ENCODE measurements around the gene OLFM4. TPM values are rescaled to one million over a fixed set of nuclear protein-coding genes. Genes with fewer than 3 reads are reported as not detected.

OLFM4 gene
- total and polyA plus RNA-seq, 2 of the 8 experiments (the other 6 are each of a cell fraction or from before 2014, with no cell fraction given) = not detected

GRCh38 chr13:53054569-53054968, 26.0 kb downstream of the OLFM4 start:
- Histone ChIP-seq H3K79me1 (ENCODE audit: low read depth, low read length) (no peaks in the 10 kb centered on the region), H3K23me2 (ENCODE audit: low read depth, low read length) (no peaks in the 10 kb centered on the region), H3K56ac (replicated peaks; ENCODE audit: insufficient read length, low read depth, low read length) (no peak overlapping the region), H3K27me3 (replicated peaks in 1 of 4; ENCODE audit: control insufficient read depth in 3 of 4, extremely low read depth in 1 of 4, insufficient read depth in 3 of 4, low read length in 3 of 4) (no peaks in the 10 kb centered on the region), H3K4ac (replicated peaks; ENCODE audit: insufficient read length, low read depth, low read length) (no peak overlapping the region), H4K5ac (ENCODE audit: insufficient read length, low read depth, low read length) (no peak overlapping the region), H4K20me1 (replicated peaks in 1 of 2; ENCODE audit: control insufficient read depth in 1 of 2, insufficient read depth in 2 of 2, low read length in 2 of 2) (no peaks in the 10 kb centered on the region), H3K18ac (ENCODE audit: extremely low read depth, low read length) (no peak overlapping the region), H3K79me2 (ENCODE audit: control insufficient read depth in 1 of 2, insufficient read depth in 2 of 2, low read length in 2 of 2) (no peaks in the 10 kb centered on the region), H3K27ac (ENCODE audit: low read depth, low read length) (no peak overlapping the region), H3K9me3 (ENCODE audit: insufficient read depth in 2 of 2, low read depth in 1 of 2, low read length in 1 of 2) (0 out of 4 replicates have a peak, but pooled peaks cover 0 to 2% of the 10 kb centered on the region in 2 experiments), H3K4me2 (ENCODE audit: insufficient read depth in 1 of 2, low read depth in 2 of 2, low read length in 2 of 2) (no peak overlapping the region), H3K14ac (ENCODE audit: insufficient read length) (no peak overlapping the region), H3K9ac (replicated peaks in 1 of 4; ENCODE audit: extremely low read depth in 1 of 4, low read depth in 3 of 4, low read length in 3 of 4) (no peak overlapping the region), H4K8ac (ENCODE audit: extremely low read depth, insufficient read depth, low read length) (no peak overlapping the region), H3K4me1 (replicated peaks in 1 of 4; ENCODE audit: control insufficient read depth in 3 of 4, insufficient read depth in 4 of 4, low read length in 3 of 4) (no peaks in the 10 kb centered on the region), H3K23ac (ENCODE audit: insufficient read length) (no peak overlapping the region), H2BK20ac (ENCODE audit: low read length) (no peak overlapping the region), H2BK5ac (ENCODE audit: low read depth, low read length) (no peak overlapping the region), H4K91ac (replicated peaks; ENCODE audit: insufficient read length, low read length) (no peak overlapping the region), H2AK5ac (ENCODE audit: low read depth, low read length) (no peak overlapping the region), H3K36me3 (ENCODE audit: control insufficient read depth in 2 of 4, insufficient read depth in 4 of 4, low read length in 3 of 4) (no peaks in the 10 kb centered on the region), H2AFZ (ENCODE audit: low read length) (no peak overlapping the region), H3K4me3 (ENCODE audit: extremely low read depth in 1 of 4, insufficient read depth in 2 of 4, low read depth in 3 of 4, low read length in 4 of 4) (no peak overlapping the region), H2BK12ac (ENCODE audit: low read depth, low read length) (no peak overlapping the region), H2BK15ac (ENCODE audit: low read length) (no peak overlapping the region), H2BK120ac (replicated peaks; ENCODE audit: low read depth, low read length) (no peak overlapping the region)
- POLR2A ChIA-PET (ENCODE audit: partially characterized antibody) = no interaction called here
- no peak for FAIRE-seq
- 81% methylated on average over 4 of the region's 4 CpGs; no CpG with 5 or more reads in 1 of the 2 experiments for WGBS, 2 experiments (ENCODE audit: extremely low coverage in 1 of 2, insufficient coverage in 1 of 2, insufficient read length in 1 of 2, insufficient replicate concordance in 2 of 2, low coverage in 1 of 2, low lambda C conversion rate in 2 of 2, missing lambda C conversion rate in 1 of 2)
- CTCF ChIA-PET (ENCODE audit: partially characterized antibody) = interaction anchor here (1.2 to 1.4 kb wide), 3 partner anchors 9 to 97 kb away, joined by 3 to 4 read pairs (median 3); no protein-coding TSS in a partner anchor
- DNase-seq (ENCODE audit: low read depth in 1 of 2, low spot score in 2 of 2) = no peak
- TF ChIP-seq FOSL1 (IDR thresholded peaks at IDR 0.05; ENCODE audit: insufficient read depth, low read depth, low read length) = no peak
- no peak for TF ChIP-seq RAD21 (IDR thresholded peaks at IDR 0.05 in 1 of 2, conservative IDR thresholded peaks at IDR 0.05 in 1 of 2; ENCODE audit: low read depth in 2 of 2, low read length in 2 of 2)
- no peak for TF ChIP-seq ATF2 (IDR thresholded peaks at IDR 0.05; ENCODE audit: low read length)
- TF ChIP-seq BRCA1 (IDR thresholded peaks at IDR 0.05; ENCODE audit: low read depth, low read length) = no peak
- TF ChIP-seq SP4 (IDR thresholded peaks at IDR 0.05; ENCODE audit: low read length) = no peak
- no peak for TF ChIP-seq SIX5 (IDR thresholded peaks at IDR 0.05; ENCODE audit: low read depth, low read length)
- TF ChIP-seq TEAD4 (IDR thresholded peaks at IDR 0.05; ENCODE audit: low read depth, low read length) = no peak
- TF ChIP-seq POU5F1 (IDR thresholded peaks at IDR 0.05; ENCODE audit: low read depth, low read length) = no peak
- TF ChIP-seq CBX8 (IDR thresholded peaks at IDR 0.05; ENCODE audit: borderline replicate concordance, low read depth, low read length) = no peak
- TF ChIP-seq POLR2A (IDR thresholded peaks at IDR 0.05; ENCODE audit: control extremely low read depth in 1 of 2, low read depth in 2 of 2, low read length in 2 of 2) = no peak
- no peak for TF ChIP-seq CTBP2 (IDR thresholded peaks at IDR 0.05; ENCODE audit: borderline replicate concordance, insufficient read depth, insufficient read length, low read length)
- TF ChIP-seq CREB1 (IDR thresholded peaks at IDR 0.05) = no peak
